Mesendoderm (in vitro differentiated cells): ENCODE measurements around the gene RBM12.

Source experiments
- DNase-seq: peaks from one replicate; pipeline ENCODE4 v3.0.0; 2013
- H2AK5ac ChIP-seq: 2 replicates; pipeline ENCODE4 v1.6.1; 2013; ENCODE audit warnings: low read length, inconsistent platforms
- H2BK120ac ChIP-seq: 2 replicates; pipeline ENCODE4 v1.6.1; 2013; ENCODE audit warnings: low read depth, mild to moderate bottlenecking, low read length, moderate library complexity, mixed read lengths
- H2BK15ac ChIP-seq: replicated peaks from 2 replicates; pipeline ENCODE4 v1.6.1; 2013; ENCODE audit warnings: low read depth, mild to moderate bottlenecking, moderate library complexity
- H2BK5ac ChIP-seq: 2 replicates; pipeline ENCODE4 v1.6.1; 2013; ENCODE audit warnings: low read length, inconsistent platforms
- H3K18ac ChIP-seq: 2 replicates; pipeline ENCODE4 v1.6.1; 2013; ENCODE audit warnings: mild to moderate bottlenecking, low read length, mixed read lengths
- H3K23ac ChIP-seq: one replicate; pipeline ENCODE4 v1.6.1; 2013; ENCODE audit warnings: low read length
- H3K27ac ChIP-seq: 2 replicates; pipeline ENCODE4 v1.5.1; 2013; ENCODE audit warnings: low read depth, mild to moderate bottlenecking, inconsistent platforms, low read length, moderate library complexity
- H3K27me3 ChIP-seq: 2 replicates; pipeline ENCODE4 v1.6.1; 2013; ENCODE audit warnings: low read length, control low read depth, mild to moderate bottlenecking, inconsistent platforms; ENCODE audit not compliant: insufficient read depth, poor library complexity
- H3K36me3 ChIP-seq: 2 replicates; pipeline ENCODE4 v1.6.1; 2013; ENCODE audit warnings: low read length, inconsistent platforms; ENCODE audit not compliant: control insufficient read depth, insufficient read depth
- H3K4ac ChIP-seq: one replicate; pipeline ENCODE4 v1.6.1; 2013; ENCODE audit warnings: low read depth, mild to moderate bottlenecking, low read length, moderate library complexity
- H3K4me1 ChIP-seq: 2 replicates; pipeline ENCODE4 v1.6.1; 2013; ENCODE audit warnings: low read depth, low read length, inconsistent platforms; ENCODE audit not compliant: control insufficient read depth
- H3K4me2 ChIP-seq: 2 replicates; pipeline ENCODE4 v1.6.1; 2013; ENCODE audit warnings: low read length
- H3K4me3 ChIP-seq: 2 replicates; pipeline ENCODE4 v1.5.1; 2013; ENCODE audit warnings: mild to moderate bottlenecking, low read length
- H3K56ac ChIP-seq: one replicate; pipeline ENCODE4 v1.6.1; 2013; ENCODE audit warnings: low read length
- H3K79me1 ChIP-seq: 2 replicates; pipeline ENCODE4 v1.6.1; 2013; ENCODE audit warnings: low read length, inconsistent platforms
- H3K79me2 ChIP-seq: 2 replicates; pipeline ENCODE4 v1.6.1; 2013; ENCODE audit warnings: mild to moderate bottlenecking, low read length; ENCODE audit not compliant: control insufficient read depth, insufficient read depth
- H3K9ac ChIP-seq: 2 replicates; pipeline ENCODE4 v1.6.1; 2013; ENCODE audit warnings: low read length, inconsistent platforms
- H4K5ac ChIP-seq: one replicate; pipeline ENCODE4 v1.6.1; 2013; ENCODE audit warnings: low read length
- H4K8ac ChIP-seq: one replicate; pipeline ENCODE4 v1.6.1; 2013; ENCODE audit warnings: low read depth, mild to moderate bottlenecking, control low read depth, low read length, moderate library complexity
- WGBS: extraction: QIAGEN DNeasy Blood & Tissue Kit; methylation state at CpG from one replicate; pipeline ENCODE4 v1.1.7; 2013; ENCODE audit warnings: low lambda C conversion rate, missing lambda C conversion rate; ENCODE audit not compliant: insufficient coverage; ENCODE audit errors: extremely low coverage; 5-methylcytosine and 5-hydroxymethylcytosine counted together

RBM12 gene

GRCh38 chr20:35629427-35630145, 35.1 kb downstream of the RBM12 start:
- Histone ChIP-seq H3K56ac (no peak overlapping the region), H3K36me3 (peaks cover 20% of the 10 kb centered on the region), H3K4me1 (no peaks in the 10 kb centered on the region), H3K27me3 (no peaks in the 10 kb centered on the region), H3K4me2 (no peak overlapping the region), H3K4ac (no peak overlapping the region), H3K23ac (no peak overlapping the region), H2BK120ac (no peak overlapping the region), H3K18ac (no peak overlapping the region), H3K79me2 (peaks cover 1% of the 10 kb centered on the region), H3K79me1 (peaks cover 6% of the 10 kb centered on the region), H3K27ac (no peak overlapping the region), H4K5ac (no peak overlapping the region), H2AK5ac (no peak overlapping the region), H3K4me3 (no peak overlapping the region), H3K9ac (no peak overlapping the region), H2BK15ac (no peak overlapping the region), H4K8ac (no peak overlapping the region), H2BK5ac (no peak overlapping the region)
- WGBS = no CpG with 5 or more reads among the region's 12 CpGs
- DNase-seq = no peak

- Histone ChIP-seq H3K4me1 (no peaks in the 10 kb centered on the region), H3K4me2 (no peak overlapping the region), H2BK5ac (no peak overlapping the region), H3K4ac (no peak overlapping the region), H3K27me3 (no peaks in the 10 kb centered on the region), H3K18ac (no peak overlapping the region), H2BK15ac (no peak overlapping the region), H4K8ac (no peak overlapping the region), H3K56ac (no peak overlapping the region), H2BK120ac (no peak overlapping the region), H2AK5ac (no peak overlapping the region), H3K4me3 (no peak overlapping the region), H4K5ac (no peak overlapping the region), H3K36me3 (peaks cover 20% of the 10 kb centered on the region), H3K23ac (no peak overlapping the region), H3K79me1 (no peaks in the 10 kb centered on the region), H3K79me2 (no peaks in the 10 kb centered on the region), H3K9ac (no peak overlapping the region), H3K27ac (no peak overlapping the region)
- DNase-seq = no peak
- WGBS = no CpG with 5 or more reads among the region's 8 CpGs
Observed at GRCh38 chr20:35627121-35627520, 37.6 kb downstream of the RBM12 start.

- Histone ChIP-seq H2BK120ac (no peak overlapping the region), H3K4me1 (no peaks in the 10 kb centered on the region), H2BK15ac (no peak overlapping the region), H3K9ac (no peak overlapping the region), H3K4me3 (no peak overlapping the region), H3K79me2 (no peaks in the 10 kb centered on the region), H4K8ac (no peak overlapping the region), H3K23ac (no peak overlapping the region), H2AK5ac (no peak overlapping the region), H3K27ac (no peak overlapping the region), H3K27me3 (no peaks in the 10 kb centered on the region), H3K18ac (no peak overlapping the region), H4K5ac (no peak overlapping the region), H3K4ac (no peak overlapping the region), H3K79me1 (no peaks in the 10 kb centered on the region), H3K36me3 (peaks cover 20% of the 10 kb centered on the region), H2BK5ac (no peak overlapping the region), H3K56ac (no peak overlapping the region), H3K4me2 (no peak overlapping the region)
- no CpG with 5 or more reads among the region's 13 CpGs for WGBS
- no peak for DNase-seq
Observed at GRCh38 chr20:35626386-35627001, 38.2 kb downstream of the RBM12 start.

- Histone ChIP-seq H2AK5ac (no peak overlapping the region), H3K23ac (no peak overlapping the region), H2BK15ac (no peak overlapping the region), H3K9ac (no peak overlapping the region), H3K36me3 (peaks cover 17% of the 10 kb centered on the region), H3K79me1 (no peaks in the 10 kb centered on the region), H3K4ac (no peak overlapping the region), H3K27ac (no peak overlapping the region), H4K5ac (no peak overlapping the region), H4K8ac (no peak overlapping the region), H3K4me1 (no peaks in the 10 kb centered on the region), H2BK5ac (no peak overlapping the region), H3K4me2 (no peak overlapping the region), H3K56ac (no peak overlapping the region), H3K79me2 (no peaks in the 10 kb centered on the region), H3K18ac (no peak overlapping the region), H2BK120ac (no peak overlapping the region), H3K27me3 (no peaks in the 10 kb centered on the region), H3K4me3 (no peak overlapping the region)
- DNase-seq = no peak
- WGBS = no CpG with 5 or more reads among the region's 6 CpGs
Observed at GRCh38 chr20:35625584-35626385, 38.9 kb downstream of the RBM12 start.

- no peaks in the 10 kb centered on the region for H3K79me1 ChIP-seq
- H4K8ac ChIP-seq = no peak overlapping the region
- no peaks in the 10 kb centered on the region for H3K27me3 ChIP-seq
- no peak overlapping the region for H3K56ac ChIP-seq
- no peak overlapping the region for H3K23ac ChIP-seq
- WGBS = no CpG with 5 or more reads among the region's 2 CpGs
- H2BK120ac ChIP-seq = no peak overlapping the region
- peak; percentile 53 for DNase-seq
- no peak overlapping the region for H3K4me2 ChIP-seq
- no peak overlapping the region for H3K4ac ChIP-seq
- H3K79me2 ChIP-seq = no peaks in the 10 kb centered on the region
- no peak overlapping the region for H3K18ac ChIP-seq
- no peak overlapping the region for H4K5ac ChIP-seq
- no peak overlapping the region for H2BK15ac ChIP-seq
- no peak overlapping the region for H3K4me3 ChIP-seq
- H3K36me3 ChIP-seq = peaks cover 9% of the 10 kb centered on the region
- no peak overlapping the region for H3K27ac ChIP-seq
- peaks cover 5% of the 10 kb centered on the region for H3K4me1 ChIP-seq
- no peak overlapping the region for H2BK5ac ChIP-seq
- H2AK5ac ChIP-seq = no peak overlapping the region
- H3K9ac ChIP-seq = no peak overlapping the region
Observed at GRCh38 chr20:35621560-35621946, 43.1 kb downstream of the RBM12 start.
